Retinal pigment epithelial cell (primary cell): Measurements from ENCODE around the gene USP24.

Experiments
- DNase-seq: peaks from one replicate; pipeline ENCODE4 v3.0.0-alpha.2; 2010; ENCODE audit warnings: low read depth
- H3K4me3 ChIP-seq: 2 replicates; pipeline ENCODE4 v1.5.1; 2011; ENCODE audit warnings: mild to moderate bottlenecking, low read length, control low read depth, moderate library complexity
- TF ChIP-seq, protein P1 (sequence below): conservative IDR thresholded peaks from 2 replicates; pipeline ENCODE4 v1.5.1; 2011; ENCODE audit warnings: low read depth, low read length, control low read depth, inconsistent platforms

The USP24 gene

DNA sequence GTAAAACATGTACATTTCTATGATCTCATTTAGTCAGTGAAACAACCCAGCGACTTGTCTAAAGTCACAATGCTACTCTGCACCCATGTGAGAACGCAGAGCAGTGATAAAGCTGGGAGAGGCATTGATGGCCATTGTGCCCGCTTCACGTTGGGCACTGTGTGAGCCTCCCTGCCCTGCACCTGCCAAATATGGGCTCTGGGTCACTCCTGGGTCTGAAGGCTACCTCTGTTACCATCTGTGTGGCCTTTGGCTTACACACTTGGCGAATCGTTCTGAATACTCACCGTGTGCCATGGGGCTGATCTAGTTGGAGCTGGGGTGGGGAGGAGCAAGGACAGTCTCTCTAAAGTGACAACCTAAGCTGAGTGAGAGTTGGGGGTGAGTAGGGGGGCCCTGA lies 145.9 kb downstream of the USP24 start:
- no peak overlapping the region for H3K4me3 ChIP-seq
- TF ChIP-seq, protein P1, sequence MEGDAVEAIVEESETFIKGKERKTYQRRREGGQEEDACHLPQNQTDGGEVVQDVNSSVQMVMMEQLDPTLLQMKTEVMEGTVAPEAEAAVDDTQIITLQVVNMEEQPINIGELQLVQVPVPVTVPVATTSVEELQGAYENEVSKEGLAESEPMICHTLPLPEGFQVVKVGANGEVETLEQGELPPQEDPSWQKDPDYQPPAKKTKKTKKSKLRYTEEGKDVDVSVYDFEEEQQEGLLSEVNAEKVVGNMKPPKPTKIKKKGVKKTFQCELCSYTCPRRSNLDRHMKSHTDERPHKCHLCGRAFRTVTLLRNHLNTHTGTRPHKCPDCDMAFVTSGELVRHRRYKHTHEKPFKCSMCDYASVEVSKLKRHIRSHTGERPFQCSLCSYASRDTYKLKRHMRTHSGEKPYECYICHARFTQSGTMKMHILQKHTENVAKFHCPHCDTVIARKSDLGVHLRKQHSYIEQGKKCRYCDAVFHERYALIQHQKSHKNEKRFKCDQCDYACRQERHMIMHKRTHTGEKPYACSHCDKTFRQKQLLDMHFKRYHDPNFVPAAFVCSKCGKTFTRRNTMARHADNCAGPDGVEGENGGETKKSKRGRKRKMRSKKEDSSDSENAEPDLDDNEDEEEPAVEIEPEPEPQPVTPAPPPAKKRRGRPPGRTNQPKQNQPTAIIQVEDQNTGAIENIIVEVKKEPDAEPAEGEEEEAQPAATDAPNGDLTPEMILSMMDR = no peak
- no peak for DNase-seq

DNA sequence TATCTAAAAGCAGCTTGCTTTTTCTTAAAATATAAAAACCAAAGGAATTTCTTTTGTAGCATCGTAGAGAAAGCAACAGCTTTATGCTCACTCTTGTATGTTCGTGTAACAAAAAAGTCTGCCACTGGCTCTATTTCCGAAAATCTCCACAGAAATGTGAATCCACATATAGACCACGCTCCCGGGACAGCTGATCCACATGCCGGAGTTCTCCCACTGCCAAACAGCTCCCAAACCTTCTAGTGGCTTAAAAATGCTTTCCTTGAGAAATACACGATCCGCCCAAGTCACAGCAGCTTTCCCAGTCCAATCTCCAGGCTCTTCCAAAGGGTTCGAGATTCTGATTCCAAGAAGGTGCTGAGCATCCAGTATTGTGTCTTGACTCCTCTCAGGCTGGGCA lies 146.5 kb downstream of the USP24 start:
- DNase-seq = no peak
- TF ChIP-seq, protein P1 = no peak
- H3K4me3 ChIP-seq = no peak overlapping the region

DNA sequence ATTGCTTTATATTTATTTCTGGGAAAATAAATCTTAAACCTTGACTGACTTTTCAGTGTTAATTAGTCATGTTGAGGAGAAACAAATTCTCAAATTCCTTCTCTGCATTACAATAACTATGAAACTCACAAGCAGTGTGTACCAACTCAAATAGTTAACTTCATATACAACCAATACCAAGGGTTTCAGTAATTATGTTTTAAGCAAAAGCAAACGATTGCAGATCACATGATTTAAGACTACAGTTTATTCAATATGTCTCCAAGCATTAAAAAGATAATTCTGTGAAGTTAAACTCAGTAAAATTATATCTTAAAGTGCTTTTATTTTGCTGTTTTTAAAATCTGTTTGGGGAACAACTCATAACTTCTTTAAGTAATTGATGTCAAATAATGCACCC lies 147.2 kb downstream of the USP24 start:
- no peak overlapping the region for H3K4me3 ChIP-seq
- TF ChIP-seq, protein P1 = no peak
- DNase-seq = no peak

DNA sequence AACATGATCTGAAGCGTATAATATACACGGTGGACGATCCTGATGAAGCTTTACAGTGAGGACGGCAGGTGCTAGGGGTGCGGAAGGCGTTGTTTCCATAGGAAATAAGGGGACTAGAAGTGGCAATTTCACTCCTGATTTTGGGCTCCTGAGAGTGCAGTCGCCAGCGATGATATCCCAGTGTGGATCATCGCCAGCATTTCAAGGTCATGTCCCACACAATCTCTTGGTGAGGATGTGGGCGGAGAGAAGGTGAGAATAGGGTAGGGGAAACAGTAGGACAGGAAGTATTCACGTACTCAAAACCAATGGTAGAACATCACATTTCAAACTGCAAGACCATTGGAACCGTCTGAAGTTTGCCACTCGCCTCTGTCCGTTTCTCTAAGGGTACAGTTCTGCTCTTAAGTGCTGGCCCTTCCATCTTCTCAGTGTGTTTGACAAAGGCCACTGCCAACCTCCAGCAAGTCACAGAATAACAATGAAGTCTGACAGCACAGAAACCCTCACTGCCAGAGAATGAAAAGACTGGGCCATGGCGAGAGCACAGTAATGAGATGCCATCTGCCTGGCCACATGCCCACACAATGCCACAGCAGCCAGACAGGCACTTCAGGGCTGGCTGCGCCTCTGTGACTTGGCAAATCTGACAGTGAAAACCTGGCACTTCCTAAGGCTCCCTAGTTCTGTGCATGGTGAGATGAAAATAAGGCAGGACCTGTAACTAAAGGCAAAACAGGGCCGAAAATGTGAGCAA lies 148.0 kb downstream of the USP24 start:
- TF ChIP-seq, protein P1 = no peak
- no peak overlapping the region for H3K4me3 ChIP-seq
- DNase-seq = no peak

DNA sequence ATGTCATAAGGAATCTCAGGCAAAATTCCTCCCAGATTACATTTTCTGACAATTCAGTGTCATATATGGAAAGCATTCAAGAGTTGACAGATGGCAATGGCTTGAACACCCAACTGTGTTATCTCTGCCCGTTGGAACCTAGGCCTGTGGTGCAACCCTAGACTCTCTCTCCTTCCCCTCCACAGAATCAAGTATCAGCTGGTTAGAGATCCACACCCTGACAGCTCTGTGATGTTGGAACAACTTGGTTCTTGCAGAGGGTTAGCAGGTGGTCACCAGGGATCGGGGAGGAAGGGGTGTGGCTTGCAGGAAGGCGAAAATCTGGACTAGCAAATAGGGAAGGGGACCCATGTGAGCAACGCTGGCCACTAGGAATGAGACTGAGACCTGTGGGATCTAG lies 149.5 kb downstream of the USP24 start:
- H3K4me3 ChIP-seq = no peak overlapping the region
- DNase-seq = no peak
- TF ChIP-seq, protein P1 = no peak

DNA sequence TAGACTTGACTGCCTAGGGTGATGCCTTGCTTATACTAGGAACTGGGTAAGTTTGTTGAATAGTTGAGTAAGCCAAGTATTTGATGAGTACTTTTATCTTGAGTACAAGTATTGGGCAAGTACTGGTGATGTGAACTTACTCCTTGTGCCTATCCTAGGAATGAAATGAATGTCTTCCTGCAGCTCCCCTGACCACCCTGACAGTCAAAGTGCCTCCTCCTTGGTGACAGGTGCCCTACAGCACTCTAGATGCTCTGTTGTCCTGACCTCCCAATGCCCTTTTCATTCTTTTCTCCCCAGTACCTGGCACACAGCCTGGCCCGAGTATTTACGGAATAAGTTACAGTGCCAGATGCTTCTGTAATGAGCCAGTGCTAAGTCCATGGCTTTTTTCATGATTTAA lies 150.3 kb downstream of the USP24 start:
- no peak for DNase-seq
- H3K4me3 ChIP-seq = no peak overlapping the region
- TF ChIP-seq, protein P1 = no peak

DNA sequence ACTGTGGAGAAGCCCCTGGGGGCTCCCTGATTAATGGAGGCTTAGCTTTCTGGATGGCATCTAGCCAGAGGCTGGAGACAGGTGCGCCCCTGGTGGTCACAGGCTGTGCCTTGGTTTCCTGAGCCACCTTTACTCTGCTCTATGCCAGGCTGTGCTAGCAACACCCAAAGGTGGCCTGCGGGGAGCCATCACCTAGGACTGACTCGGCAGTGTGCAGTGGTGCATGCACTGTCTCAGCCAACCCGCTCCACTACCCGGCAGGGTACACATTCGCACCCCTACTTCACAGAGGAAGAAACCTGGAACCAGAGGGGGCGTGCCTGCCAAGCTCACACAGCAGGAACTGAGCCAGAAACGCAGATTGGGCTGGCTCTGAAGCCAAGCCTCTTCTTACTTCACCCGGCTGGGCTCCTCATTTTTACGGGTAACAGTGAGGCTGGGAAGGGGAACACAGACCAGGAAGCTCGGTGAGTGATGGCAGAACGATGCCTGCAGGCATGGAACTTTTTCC lies 151.0 kb downstream of the USP24 start:
- DNase-seq = no peak
- H3K4me3 ChIP-seq = no peak overlapping the region
- TF ChIP-seq, protein P1 = no peak
